ENCODE data around the gene BTBD7.

Gene BTBD7

DNA sequence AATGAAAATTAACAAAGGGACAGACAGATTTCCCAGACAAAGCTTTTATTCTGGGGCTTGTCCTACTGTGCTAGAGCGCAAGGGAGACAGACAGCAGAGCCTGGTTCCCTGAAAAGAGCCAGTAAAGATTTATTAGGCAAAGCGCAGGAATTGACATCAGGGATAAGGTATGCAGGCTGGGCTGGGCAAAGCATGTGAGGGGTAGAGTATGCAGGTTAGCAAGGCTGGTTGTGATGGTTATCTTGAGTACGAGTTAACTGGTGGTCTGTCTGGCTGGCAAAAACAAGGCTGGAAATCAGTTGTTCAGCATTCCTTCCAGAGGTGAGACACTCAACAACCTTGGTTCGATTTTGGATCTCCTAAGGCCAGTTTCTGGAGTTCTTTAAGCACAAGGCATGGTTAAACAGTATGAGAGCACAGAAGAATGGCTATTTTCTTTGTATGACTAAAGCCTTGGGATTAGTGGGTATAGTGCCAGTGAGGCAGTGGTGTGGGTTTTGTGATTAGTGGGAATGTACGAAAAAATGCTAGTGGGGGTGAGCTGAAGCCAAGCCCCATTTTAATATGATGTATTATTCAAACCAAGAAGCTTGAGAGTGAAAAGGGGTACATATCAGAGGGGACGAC, 30.9 kb downstream of the BTBD7 start:
- no peak for DNase-seq

DNA sequence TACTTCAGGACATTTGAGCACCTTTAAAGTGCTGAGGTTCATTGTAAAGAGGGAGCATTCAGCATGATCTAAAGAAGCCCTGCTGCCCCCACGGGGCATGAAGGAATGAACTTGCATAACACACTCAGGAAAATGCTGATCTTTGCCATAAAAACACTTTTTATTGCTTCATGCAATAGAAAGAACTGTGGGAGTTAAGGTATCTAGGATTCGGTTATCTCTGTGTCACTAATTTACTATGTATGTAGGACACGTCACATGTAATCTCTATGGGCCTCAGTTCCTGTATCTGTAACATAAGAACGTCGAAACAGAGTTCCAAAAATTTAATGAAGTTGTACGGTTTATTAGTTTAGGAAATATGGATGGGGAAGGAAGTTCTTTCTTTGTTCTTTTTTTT, 33.0 kb downstream of the BTBD7 start:
- no peak for DNase-seq

DNA sequence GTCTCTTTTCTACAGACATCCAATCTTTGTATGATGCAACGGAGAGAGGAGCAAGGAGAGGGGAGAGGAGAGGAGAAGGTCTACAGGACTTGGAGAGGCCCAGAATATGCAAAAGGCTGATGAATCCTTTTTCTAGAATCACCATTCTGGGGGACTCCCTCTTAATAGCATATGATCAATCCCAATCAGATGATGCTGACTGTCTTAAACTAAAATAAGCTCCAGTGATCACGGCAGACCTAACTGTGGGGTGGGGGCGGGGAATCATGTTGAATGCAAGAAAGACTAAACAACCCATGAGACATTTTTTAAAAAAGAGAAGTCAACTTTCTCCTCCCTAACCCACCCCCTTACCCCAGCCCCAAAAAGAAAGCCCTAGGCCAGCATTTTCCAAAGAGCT, 33.4 kb downstream of the BTBD7 start:
- DNase-seq = no peak

DNA sequence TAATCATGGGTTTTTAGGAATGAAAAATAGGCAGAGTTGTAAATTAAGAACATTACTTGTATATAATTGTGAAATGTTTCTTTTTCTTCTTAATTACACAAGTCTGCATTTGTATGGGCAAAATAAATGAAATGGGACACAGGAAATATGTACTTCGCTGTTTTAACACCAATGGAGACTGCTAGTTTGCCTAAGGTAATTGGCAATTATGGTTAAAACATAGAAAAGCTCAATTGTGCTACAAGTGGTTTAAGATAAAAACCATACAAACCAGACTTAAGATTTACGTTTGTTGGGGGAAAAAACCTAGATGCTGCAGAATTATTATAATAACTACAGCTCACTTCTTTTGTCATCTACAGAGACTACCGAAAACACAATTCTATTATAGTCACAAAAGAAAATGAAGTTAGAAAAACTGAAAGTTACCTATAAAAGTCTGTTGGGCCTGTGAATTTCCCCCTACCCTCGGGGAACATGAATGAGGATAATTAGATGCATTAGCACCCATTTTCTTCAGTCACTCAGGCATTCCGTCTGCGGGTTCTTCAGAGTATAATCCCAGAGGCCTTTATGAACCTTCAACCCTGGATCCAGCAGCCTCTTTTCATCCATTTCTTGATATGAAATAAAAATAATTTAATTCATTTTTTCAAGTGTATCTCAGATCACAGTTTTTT, 37.2 kb downstream of the BTBD7 start:
- DNase-seq = no peak

DNA sequence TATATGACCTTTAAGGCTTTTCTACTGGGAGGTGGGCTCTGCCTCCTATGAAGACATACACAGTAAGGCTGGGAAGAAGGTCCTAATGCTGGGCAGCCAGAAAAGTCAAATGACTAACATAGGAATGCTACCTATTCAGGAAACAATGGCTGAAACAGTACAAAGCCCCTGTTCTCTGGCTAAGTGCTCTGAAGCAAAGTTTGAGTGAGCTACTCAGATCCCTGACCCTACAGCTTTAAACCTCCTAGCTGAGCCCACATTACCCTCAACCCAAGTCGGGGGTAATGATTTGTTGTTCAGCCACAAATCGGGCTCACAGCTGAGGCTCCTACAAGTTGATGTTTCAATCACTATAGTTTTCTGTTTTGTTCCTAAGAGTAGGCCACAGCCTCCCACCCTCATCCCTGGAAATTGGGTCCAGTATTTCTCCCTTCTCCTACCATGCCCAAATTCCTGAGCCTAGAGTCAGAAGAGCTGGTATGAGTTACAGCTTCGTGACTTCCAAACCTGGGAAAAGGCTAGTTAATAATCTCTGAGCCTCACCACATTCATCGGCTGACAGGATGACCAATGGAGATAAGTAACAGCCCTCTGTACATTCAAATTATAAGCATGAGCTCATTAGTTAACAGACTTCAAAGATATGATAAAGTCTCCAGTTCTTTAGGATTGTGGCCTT, 46.5 kb downstream of the BTBD7 start:
- no peak for DNase-seq

DNA sequence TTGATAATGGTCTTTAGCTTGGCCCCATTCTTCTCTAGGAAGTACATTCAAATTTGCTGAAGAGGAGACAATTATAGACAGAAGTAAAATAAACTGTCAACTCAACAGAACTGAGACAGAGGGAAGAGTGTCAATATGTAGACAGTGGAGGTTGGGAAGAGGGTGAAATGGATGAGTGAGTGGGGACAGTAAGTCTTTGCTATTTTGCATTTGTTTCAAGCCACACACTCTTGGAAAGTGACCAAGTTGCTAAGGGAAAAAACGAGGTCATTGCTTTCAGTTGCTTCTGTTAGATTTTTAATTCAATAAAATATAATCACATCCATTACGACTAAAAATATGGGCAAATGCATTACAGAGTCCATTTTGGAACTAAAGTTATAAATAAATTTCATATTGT, 47.8 kb downstream of the BTBD7 start:
- no peak for DNase-seq

DNA sequence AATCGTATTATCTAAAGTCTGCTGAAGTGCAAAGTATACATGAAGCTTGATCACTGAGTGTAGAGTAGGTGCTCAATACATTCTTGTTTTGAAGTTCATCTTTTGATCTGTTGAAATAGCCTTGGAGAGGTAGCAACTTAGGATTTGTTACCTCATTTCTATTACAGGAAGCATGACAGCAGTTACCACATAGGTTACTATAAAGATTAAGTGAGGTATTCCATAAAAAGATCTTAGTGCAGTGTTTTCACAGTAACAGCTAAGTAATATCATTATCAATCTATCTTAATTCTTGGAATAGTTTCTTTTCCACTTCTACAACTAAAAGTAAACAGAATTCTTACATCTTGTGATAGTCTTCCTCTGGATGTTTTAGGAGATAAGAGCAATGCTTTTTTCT, 50.9 kb downstream of the BTBD7 start:
- DNase-seq = no peak

DNA sequence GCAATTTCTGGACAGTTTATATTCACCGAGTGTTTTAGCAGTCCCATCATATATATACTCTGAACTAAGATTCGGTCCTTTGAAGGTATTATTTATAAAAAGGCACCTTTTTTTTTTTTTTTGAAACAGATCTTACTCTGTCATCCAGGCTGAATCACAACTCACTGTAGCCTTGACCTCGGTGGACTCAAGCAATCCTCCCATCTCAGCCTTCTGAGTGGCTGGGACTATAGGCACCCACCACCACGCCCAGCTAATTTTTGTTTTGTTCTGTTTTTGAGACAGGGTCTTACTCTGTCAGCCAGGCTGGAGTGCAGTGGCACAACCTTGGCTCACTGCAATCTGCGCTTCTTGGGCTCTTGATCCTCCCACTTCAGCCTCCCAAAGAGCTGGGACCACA, 52.1 kb downstream of the BTBD7 start:
- DNase-seq = no peak

DNA sequence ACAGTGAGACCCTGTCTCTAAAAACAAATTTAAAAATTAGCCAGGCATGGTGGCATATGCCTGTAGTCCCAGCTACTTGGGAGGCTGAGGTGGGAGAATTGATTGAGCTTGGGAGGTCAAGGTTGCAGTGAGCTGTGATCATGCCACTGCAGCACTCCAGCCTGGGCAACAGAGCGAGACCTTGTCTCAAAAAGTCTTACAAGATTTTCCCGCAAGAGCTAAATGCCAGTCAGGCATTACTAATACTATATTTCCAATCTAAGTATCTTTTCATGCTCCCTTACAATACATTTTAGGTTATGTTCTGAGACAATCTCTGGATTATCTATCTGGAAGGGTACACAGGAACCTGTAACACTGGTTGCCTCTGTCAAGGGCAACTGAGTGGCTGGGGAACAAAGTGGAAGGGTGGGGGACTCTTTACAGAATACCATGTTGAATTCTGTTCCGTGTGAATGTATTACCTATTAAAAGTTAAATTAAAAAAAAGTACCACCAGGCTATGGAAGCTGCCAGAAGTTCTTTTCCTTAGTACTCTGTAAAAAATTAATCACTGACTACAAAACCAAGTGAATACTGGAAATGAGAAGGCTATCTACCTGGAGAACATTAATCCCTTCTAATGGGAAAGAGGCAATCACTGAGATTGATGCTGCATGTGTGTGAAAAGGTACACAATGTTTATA, 56.7 kb downstream of the BTBD7 start:
- no peak for DNase-seq

DNA sequence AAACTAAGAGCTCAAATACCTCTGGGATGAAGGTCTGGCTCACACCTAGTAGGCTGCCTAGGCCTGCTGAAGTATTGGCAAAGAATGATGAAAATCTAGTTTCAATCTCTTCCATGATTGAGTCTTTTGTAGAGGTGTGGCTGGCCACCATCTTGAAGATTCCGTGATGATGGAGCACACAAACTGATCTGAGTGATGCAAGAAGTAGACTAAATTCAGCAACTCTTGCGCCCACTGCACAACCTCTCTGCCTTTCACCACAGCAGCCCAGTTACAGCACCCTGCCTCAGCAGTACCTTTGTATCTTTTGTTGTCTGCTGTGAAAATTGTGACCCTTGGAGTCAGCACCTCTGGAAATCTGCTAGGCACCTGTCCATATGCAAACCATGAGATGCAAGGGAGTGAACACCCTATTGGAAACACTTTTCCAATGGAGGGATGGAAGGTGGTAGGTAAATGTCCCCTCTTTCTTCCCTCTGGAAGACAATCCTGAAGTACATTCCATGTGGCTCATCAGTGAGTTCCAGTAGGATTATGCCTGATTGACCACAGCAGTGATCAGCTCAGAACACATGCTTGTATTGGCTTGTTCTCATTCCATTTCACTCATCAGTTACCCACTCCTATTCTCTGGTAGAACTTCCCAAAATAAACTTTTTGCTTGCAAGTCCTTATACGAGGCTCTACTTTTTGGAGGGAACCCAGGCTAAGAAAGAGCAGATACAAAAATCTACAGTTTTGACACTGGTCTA, 58.6 kb downstream of the BTBD7 start:
- DNase-seq = no peak

DNA sequence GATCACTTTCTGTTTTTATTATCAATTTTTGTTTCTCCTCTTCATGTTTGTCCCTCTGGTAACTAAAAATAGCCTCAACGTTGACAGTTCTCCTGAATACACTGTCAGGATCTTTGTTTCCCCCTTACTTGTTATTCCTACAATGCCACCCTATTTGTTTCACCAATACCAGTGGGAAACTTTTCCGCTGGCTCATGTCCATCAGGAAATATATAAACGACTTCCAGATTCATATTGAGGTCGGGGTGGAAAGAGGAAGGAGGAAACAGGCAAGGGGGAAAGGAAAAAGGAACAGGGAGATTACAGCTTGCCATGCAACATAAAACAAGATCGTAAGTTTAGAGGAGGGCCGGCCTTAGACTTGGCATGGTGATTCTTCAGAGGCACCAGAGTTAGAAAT, 61.7 kb downstream of the BTBD7 start:
- DNase-seq = no peak

DNA sequence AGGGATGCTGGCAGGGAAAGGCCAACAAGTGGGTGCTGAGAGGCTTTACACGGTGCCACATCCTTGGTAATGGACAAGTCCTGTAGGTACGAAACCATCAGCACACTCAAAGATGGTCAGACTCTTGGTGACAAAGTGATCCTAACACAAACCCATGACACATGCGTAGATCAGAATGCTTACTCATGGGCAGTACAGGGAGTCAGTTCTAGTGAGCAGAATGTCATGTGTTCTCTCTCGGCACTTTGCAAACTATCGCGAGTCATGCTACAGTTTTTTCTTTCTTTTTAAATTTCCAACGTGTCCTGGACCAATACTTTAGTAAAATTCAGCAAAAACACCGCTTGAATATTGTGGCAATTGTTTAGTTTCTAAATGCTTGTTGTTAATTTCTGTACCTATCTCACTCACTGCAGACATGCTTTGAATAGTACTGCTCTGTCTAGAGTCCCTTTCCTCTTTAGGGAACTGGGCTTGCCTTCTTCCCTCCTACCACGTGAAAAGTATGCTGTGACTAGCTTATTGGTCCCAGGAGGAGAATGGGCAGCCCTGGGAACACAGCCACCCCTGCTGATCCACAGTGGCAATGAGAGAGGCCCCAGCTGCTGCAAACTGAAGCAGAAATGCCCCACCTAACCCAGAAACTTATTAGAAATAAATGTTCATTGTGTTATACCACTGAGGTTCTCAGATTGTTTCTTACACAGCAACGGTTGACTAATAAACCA, 63.3 kb downstream of the BTBD7 start:
- DNase-seq = no peak

DNA sequence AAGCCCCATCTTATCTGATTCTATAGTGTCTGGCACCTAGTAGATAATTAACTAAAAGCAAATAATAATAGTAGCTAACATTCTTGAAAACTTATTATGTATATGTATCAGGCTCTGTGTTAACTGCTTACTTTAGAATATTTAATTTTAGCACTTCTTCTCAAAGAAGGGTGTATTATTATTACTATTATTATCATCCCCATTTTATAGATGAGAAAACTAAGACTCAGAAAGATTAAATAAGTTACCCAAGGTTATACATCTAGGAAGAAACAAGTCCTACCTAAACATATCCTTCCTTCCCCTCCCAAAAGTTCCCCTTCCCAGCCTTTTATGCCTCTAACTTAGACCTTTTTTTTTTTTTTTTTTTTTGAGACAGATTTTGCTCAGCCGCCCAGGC, 64.4 kb downstream of the BTBD7 start:
- DNase-seq = no peak

DNA sequence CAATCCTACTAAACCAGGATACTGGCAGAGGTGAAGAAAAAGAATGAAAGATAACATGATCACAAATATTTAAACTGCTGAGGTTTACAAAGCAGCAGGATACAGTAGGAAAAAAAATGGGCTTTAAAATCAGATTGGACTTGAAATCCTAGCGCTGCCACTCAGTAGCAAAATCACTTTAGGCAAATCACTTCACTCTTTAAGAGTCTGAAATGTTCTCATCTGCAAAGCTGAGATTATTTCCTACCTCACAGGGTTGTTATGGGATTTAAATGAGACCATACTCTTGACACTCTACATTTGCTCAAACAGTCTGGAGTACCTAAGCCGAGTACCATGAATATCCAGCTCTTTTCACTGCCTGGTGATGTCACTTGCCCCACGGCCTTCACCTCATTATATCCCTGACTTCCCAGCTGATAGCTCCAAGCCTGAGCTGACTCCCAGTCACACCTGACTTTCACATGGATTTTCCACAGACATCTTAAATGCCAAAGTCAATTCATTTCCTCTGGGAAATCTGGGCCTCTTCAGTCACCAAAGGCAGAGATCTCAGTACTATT, 65.6 kb downstream of the BTBD7 start:
- DNase-seq = no peak

DNA sequence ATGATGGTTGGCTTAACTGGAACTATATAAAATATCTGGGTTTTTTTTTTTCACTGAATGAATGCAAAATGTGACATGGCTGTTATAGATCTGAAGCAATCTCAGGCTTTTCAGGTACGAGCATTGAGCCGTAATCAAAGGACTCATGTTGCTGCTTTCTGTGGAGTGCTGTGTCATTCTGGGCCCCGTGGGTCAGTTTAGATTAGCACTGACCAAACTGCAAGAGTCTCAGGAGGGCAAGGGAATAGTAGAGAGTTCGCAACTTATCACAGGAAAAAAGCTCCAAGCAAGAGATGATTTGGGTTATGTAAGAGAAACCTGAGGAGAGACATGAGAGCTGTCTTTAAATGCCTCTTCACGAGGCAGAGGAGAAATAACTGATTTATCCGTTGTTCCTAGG, 66.7 kb downstream of the BTBD7 start:
- DNase-seq = no peak

DNA sequence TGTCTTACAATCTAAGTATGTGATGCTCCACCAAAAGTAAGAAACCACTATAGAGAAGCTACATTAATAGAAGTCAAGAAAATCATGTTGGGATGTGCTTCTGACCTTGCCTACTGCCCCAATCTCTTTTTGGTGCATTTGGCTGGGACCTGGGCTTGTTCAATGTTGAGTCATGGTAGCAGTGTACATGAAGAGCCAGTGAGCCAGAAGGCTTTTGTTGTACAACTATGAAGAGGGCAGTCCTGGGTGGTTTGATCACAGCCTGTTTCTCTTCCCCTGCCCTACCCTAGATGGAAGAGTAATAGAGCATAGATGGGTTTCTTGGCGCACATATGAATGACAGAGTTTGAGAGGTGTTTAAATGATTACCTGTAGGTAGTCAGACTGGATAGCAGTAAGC, 69.4 kb downstream of the BTBD7 start:
- no peak for DNase-seq

DNA sequence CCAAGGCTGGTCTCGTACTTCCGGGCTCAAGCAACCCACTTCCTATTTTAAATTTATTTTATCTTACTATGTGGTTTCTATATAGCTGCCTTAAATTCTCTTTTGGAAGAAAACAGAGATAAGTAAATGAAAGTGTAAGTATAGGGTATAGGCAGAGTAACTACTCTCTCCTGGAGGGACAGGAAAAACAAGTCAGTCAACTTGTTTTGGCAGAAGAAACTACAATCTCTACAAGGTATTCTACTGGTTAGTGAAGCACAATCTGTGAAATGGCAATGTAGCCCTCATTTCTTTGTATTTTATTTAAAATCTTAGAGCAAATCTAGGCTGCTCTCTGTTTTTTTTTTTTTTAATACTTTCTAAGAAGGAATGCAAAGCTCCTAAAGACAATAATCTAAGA, 70.4 kb downstream of the BTBD7 start:
- DNase-seq = no peak

DNA sequence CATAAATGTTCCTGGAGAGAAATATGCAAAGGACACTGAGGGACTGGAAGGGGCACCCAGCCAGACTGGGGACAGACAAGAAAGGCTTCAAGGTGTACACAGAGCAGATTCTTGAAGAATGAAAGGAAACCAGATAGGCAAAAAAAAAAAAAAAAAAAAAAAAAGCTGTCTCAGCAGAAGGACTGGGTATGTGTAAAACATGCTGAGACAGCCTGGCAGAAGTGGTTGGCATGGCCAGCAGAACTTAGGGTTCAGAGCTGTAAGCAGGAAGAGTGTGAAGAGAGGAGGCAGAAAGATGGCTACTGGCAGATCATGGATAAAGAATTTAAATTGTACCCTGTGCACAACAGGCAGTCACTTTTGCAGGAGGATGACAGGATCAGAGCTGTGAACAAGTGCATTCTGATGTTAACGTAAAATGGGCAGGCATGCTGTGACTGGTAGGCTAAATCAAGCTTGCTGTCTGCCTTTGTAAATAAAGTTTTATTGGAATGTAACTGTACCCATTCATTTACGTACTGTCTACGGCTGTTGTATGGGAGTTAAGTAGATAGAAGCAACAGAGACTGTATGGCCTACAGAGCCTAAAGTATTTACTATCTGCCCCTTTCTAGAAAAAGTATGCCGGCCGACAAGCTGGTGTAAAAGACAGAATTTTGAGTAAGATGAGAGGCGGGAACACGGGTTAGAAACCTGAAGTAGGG, 83.6 kb downstream of the BTBD7 start:
- no peak for DNase-seq

DNA sequence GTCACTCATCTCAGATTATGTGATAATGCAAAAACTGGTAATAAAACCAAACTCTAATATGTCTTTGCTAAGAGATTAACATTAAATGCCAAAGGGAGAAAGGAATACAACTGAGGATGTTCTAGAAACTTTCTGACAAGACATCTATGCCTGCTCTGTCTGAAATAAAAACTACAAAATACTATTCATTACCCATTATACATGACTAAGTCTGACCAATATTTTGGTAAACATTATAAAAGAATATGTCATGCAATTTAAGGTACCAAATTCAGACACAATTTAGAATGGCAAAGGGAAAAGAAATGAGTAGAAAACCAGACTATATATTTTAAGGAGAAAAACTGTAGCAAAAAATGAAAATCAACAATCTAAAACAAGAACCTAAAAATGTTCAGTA, 86.3 kb downstream of the BTBD7 start:
- no peak for DNase-seq

DNA sequence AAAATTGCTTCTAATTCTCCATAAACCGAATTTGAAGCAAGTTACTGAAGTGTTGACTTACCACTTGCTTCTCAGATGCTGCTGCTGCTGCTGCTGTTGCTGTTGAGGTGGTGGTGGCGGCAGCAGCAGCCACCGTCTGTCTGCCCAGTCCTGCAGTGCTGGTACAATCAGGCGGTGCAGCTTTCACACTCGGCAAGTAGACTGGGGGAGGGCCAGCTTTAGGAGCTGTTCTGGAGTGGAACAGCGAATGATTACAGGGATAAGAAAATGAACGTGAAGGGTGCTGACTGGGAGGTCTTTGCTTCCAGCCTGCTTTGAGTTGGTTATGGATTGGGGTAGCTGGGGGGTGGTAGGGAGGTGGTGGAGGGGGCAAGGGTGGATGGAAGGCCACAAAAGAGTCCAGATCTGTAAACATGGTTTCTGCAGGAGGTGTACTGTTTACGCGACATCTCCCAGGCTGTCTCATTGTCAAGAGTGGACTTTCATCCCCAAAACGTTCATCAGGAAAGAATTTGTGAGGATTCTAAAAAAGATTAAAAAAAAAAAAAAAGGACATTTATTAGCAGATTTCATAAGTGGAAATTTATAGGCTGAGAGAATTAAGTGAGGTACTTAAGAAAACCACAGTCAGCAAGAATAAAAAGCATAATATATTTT, 86.9 kb downstream of the BTBD7 start:
- DNase-seq = no peak

DNA sequence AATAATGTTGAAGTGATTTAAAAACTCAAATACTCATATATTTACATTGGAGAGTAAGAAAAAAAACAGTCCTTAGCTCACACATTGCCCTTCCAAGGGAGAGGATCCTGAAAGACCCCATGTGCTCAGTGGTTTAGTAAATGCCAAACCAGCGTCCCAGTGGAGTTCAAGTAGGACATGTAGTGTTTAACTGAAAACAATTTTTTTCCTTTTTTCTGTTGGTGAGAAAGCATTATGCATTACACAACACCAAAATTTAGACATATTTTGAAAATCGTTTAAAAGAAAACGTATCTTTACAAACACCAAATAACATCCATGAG, 92.2 kb downstream of the BTBD7 start:
- no peak for DNase-seq

All from stimulated activated CD4-positive, alpha-beta T cell treated with anti-CD3 and anti-CD28 coated beads, Interleukin-4, amount 100 ng/mL, for 4 hours (primary cell).